Measurements from ENCODE around the gene ZNF823.

GRCh38 chr19:11721681-11722080 is 17.1 kb downstream of the ZNF823 start:
- TF ChIP-seq POLR2A (IDR thresholded peaks at IDR 0.05), result no peak
- TF ChIP-seq CTCF (IDR thresholded peaks at IDR 0.05), result no peak
